Activated naive CD4-positive, alpha-beta T cell treated with anti-CD3 and anti-CD28 coated beads, Interleukin-2, amount 50 U/mL, for 72 hours (primary cell): ENCODE data around the gene ACVR1C. TPM values are rescaled to one million over a fixed set of nuclear protein-coding genes. Genes with fewer than 3 reads are reported as not detected.
"Not testable (repeated sequence)": the region's sequence is repeated elsewhere in the genome, so short reads cannot be mapped to it uniquely, and the experiment has no call there.

ENCODE experiments used
- ATAC-seq, 2 donors: fragments of 150-1000 bp; cut with Tn5 transposase; 2 replicates each; pipeline ENCODE4 v1.10.0; 2021; ENCODE audit warnings: mild to moderate bottlenecking in 2 of 2, moderate library complexity in 2 of 2
- DNase-seq, 2 donors: peaks; one replicate each; pipeline ENCODE4 v3.0.0; 2021 to 2022; ENCODE audit warnings: low spot score in 2 of 2
- H3K27ac Mint-ChIP-seq, 2 donors: one replicate each; pipeline ENCODE4 v1.8.0; 2022; ENCODE audit warnings: mild to moderate bottlenecking in 2 of 2, mixed read lengths in 2 of 2
- H3K36me3 Mint-ChIP-seq, 2 donors: one replicate each; pipeline ENCODE4 v1.8.0; 2022; ENCODE audit warnings: mixed read lengths in 2 of 2
- H3K9me3 Mint-ChIP-seq, 2 donors: one replicate each; pipeline ENCODE4 v1.8.0; 2022; ENCODE audit warnings: mixed read lengths in 2 of 2
- total RNA-seq, 2 donors: library from RNA; stranded (reverse); gene quantifications; one replicate each; pipeline ENCODE4 v1.2.3, GENCODE V29; 2022

ACVR1C gene
- total RNA-seq, 2 donors from 2014 or later, result 2.3 to 2.6 TPM

DNA sequence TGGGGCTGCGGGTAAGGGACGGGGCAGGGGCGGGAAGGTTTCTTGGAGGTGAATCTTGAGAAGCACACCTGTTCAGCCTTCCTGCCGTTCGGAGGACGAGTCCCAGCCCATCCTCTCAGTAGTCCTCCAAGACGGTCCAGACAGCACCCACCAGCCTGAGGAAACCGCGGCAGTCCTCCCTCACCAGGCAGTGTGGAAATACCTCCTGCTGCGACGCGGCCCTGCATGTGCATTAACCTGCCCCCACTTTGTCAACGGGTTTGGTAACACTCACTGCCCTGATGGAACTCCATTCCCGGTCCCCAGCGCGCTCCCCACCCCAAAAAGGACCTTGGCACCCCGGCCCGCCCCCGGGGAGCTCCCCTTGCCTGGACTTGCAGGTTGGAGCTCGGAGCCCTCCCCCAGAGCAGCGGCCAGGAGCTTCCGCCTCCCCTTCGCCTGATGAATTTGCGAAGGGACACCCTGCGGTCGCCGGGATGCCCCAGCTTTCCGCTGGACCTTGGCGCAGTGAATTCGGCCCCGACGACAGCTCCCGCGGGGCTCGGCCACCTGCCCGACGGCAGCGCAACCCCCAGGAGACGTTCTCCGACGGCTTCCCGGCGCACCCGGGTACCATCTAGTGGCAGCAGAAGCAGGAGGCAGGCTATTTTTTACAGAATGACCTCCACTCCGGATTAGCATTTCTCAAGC lies 31.5 kb downstream of the ACVR1C start:
- peak; percentile 62 to 64 for DNase-seq
- no peaks in the 10 kb centered on the region for H3K36me3 Mint-ChIP-seq
- no peaks in the 10 kb centered on the region for H3K9me3 Mint-ChIP-seq
- ATAC-seq, result peak; percentile 78 to 92
- no peak overlapping the region for H3K27ac Mint-ChIP-seq

DNA sequence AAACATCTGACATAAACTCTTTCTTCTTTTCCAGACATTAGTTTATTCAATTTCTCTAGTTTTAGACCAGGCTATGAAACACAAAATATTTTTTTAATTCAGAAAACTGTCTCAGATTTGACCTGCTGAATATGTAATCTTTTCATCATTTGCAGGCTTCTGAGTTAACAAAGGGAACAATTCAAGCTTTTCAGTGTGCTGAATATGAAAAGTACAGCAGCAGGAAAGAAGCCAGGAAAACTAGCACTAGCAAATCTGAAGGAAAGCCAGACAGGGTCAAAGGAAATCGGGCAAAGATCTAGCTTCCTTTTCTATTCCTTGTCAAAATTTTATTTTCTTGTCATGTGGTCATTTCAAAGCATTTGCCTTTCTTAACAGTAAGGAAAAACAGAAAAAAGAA lies 35.3 kb downstream of the ACVR1C start:
- Mint-ChIP-seq H3K9me3 (no peaks in the 10 kb centered on the region), H3K36me3 (no peaks in the 10 kb centered on the region), H3K27ac (no peak overlapping the region)
- DNase-seq (no peak), ATAC-seq (no peak)

DNA sequence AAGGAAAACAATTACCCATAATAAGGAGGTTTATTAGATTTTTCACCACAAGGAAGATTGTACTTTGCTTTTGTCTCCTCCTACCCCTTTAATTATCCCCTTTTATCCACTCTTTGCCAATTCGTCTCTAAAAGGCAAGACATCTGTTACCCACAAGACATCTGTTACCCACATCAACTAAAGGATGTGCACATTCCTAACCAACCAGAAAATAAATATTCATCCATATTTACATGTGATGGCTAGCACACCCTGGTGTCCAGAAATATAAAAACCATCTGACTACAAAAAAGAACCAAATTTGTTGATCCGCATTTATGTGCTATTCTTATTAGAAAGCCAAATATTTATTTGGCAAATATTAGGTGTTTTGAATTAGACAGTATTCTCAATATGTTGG lies 35.7 kb downstream of the ACVR1C start:
- Mint-ChIP-seq H3K9me3 (no peaks in the 10 kb centered on the region), H3K36me3 (no peaks in the 10 kb centered on the region), H3K27ac (no peak overlapping the region)
- ATAC-seq (no peak), DNase-seq (no peak)

DNA sequence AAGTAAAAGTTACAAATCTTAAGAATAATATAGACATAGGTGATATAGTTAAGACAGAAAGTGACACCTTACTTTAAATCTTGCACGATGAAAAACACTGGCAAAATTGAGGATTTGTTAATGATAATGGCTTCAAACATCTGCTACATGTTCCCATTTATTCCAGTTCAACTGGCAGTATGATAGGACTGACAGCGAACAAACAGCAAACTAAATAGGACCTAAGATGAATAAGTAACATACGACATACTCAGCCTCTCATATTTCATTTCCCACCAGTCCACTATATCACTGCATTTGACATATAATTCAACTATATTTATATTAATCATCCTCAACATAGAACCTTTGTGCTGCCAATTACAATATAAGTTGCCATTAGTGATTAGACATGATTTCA lies 36.3 kb downstream of the ACVR1C start:
- no peaks in the 10 kb centered on the region for H3K36me3 Mint-ChIP-seq

DNA sequence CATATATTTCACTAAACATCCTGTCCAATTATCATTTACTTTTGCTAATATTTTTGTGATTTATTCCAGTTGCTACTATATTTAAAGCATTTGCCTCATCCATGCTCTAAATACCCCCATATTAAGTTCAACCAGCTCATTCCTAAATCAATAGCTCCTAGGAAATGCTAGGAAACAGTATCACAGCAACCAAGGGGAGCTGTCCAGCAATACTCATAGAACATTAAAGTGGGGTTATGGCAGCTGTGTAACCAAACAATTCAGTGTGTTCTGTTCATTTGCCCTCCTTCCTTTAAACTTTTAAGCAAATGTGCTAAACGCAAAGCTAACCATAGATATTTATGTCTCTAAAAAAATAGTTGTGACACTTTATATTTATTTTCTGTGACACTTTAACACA lies 41.1 kb downstream of the ACVR1C start:
- DNase-seq (no peak), ATAC-seq (no peak)
- H3K36me3 Mint-ChIP-seq, result no peaks in the 10 kb centered on the region
- H3K9me3 Mint-ChIP-seq, result no peaks in the 10 kb centered on the region
- no peak overlapping the region for H3K27ac Mint-ChIP-seq

More for the DNA sequence above, 36.3 kb downstream of the ACVR1C start:
- no peak overlapping the region for H3K27ac Mint-ChIP-seq
- no peaks in the 10 kb centered on the region for H3K9me3 Mint-ChIP-seq
- ATAC-seq (no peak), DNase-seq (no peak)

DNA sequence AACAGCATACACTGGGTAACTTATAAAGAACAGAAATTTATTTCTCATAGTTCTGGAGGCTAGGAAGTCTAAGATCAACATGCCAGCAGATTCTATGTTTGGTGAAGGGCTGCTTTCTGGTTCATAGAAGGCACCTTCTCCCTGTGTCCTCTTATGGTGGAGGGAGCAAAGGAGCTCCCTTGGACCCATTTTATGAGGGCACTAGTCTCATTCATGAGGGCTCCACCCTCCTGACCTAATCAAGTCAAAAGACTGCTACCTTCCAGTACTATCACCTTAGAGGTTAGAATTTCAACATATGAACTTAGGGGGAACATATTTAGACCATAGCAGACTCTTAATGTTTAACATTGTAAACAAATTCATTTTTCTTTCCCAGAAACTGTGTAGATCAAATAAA lies 54.5 kb downstream of the ACVR1C start:
- Mint-ChIP-seq H3K36me3 (no peaks in the 10 kb centered on the region), H3K9me3 (no peaks in the 10 kb centered on the region), H3K27ac (no peak overlapping the region)
- no peak for ATAC-seq
- DNase-seq, result no peak

DNA sequence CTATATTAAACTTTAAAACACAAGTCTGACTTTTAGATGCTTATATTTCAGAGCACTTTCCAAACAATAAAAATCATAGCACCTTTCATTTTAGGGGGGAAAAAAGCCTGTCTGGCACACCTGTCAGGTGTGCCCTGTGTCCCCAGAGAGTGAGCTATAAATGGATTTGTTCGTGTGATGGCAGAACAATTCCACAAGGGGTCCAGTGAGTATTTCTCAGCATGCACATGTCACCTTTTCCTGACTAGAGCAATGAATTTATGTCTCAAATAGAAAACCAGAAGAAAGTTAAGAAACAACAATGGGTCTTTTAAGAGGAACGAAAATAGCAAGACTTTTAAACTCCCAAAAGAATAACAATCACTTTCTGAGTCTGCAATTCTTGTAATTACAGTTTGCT lies 55.9 kb downstream of the ACVR1C start:
- H3K36me3 Mint-ChIP-seq, result no peaks in the 10 kb centered on the region
- DNase-seq (peak in 1 of 2 donors; percentile 6), ATAC-seq (peak in 1 of 2 donors; percentile 31)
- no peaks in the 10 kb centered on the region for H3K9me3 Mint-ChIP-seq
- no peak overlapping the region for H3K27ac Mint-ChIP-seq

DNA sequence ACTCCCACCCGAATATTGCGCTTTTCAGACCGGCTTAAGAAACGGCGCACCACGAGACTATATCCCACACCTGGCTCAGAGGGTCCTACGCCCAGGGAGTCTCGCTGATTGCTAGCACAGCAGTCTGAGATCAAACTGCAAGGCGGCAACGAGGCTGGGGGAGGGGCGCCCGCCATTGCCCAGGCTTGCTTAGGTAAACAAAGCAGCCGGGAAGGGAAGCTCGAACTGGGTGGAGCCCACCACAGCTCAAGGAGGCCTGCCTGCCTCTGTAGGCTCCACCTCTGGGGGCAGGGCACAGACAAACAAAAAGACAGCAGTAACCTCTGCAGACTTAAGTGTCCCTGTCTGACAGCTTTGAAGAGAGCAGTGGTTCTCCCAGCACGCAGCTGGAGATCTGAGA lies 62.0 kb downstream of the ACVR1C start:
- DNase-seq, H3K27ac Mint-ChIP-seq, ATAC-seq, H3K9me3 Mint-ChIP-seq, H3K36me3 Mint-ChIP-seq: not testable (repeated sequence)

DNA sequence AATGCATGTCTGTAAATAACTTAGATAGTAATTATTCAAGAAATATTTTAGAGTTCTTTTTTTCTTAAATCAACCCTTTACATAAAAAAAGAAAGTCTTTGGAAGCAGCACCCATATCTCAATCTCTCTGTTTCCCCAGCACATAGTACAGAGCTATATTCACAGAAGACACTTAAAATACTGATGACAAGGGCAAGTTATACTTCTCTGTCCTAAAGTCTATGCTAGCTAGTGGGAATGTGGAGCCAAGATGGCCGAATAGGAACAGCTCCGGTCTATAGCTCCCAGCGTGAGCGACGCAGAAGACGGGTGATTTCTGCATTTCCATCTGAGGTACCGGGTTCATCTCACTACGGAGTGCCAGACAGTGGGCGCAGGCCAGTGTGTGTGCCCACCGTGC lies 62.6 kb downstream of the ACVR1C start:
- H3K9me3 Mint-ChIP-seq, result not testable (repeated sequence)

DNA sequence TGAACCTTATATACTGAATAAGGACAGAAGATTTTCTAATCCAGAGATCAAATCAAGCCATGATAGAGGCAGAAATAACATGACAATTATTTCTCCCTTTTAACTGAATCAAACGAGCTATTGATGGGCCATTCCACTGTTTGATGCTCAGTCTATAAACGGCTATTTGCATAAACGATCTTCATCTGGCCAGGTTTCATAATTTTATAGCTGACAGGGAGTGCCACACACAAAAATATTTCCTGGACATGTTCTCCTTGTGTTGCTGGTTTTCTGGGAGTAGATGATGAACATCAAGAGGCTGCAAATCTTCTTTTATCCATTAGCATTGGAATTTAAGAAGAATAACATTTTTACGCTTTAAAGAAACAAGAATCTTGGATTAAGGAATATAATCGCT lies 63.1 kb downstream of the ACVR1C start:
- no peak overlapping the region for H3K27ac Mint-ChIP-seq
- DNase-seq, result no peak

More for the DNA sequence above, 62.6 kb downstream of the ACVR1C start:
- DNase-seq, H3K27ac Mint-ChIP-seq, ATAC-seq: not testable (repeated sequence)
- peaks cover 7 to 14% of the 10 kb centered on the region in 2 donors for H3K36me3 Mint-ChIP-seq

DNA sequence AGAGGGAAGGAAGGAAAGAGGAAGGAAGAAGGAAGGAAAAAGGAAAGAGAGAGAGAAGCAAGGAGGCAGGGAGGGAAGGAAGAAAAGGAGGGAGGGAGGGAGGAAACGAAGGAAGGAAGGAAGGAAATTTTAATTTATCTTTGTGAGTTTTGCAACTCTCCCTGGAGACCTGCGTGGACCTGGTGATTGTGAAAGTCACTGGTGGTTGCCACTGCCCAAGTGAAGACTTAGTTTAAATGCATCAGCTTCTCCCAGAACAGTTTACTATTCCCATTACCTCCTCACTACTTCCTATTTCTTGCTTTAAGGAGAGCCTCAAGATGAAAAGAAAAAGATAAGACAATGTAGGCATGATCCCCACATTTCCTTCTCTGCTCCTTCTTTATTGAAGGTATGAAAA lies 68.8 kb downstream of the ACVR1C start:
- Mint-ChIP-seq H3K27ac (peak overlapping the region in 1 of 2 donors; percentile 13), H3K9me3 (peaks cover 4 to 6% of the 10 kb centered on the region in 2 donors), H3K36me3 (peaks cover 7 to 32% of the 10 kb centered on the region in 2 donors)
- ATAC-seq (no peak), DNase-seq (no peak)

More for the DNA sequence above, 63.1 kb downstream of the ACVR1C start:
- ATAC-seq, result no peak
- Mint-ChIP-seq H3K36me3 (peaks cover 7 to 20% of the 10 kb centered on the region in 2 donors), H3K9me3 (peaks cover 0 to 4% of the 10 kb centered on the region in 2 donors)

DNA sequence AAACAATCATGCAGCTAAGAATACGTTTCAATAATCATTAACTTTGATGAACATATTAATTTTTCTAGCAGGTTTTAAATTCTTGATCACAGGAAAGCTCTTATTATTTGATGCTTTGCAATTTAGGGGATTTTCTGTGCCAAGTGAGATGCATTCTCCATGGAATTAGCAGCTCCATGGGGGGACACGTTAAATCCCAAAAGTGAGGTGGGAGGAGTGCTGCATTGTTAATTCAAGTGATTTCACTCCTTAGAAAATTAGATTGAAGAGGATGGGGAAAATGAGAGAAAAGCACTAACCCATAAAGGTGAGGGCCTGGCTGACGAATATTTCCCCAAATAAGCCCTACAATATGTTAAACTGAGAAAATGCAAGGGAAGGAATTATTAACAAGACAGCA lies 69.2 kb downstream of the ACVR1C start:
- H3K9me3 Mint-ChIP-seq, result peaks cover 2 to 6% of the 10 kb centered on the region in 2 donors
- DNase-seq (no peak), ATAC-seq (no peak)
- peaks cover 5 to 32% of the 10 kb centered on the region in 2 donors for H3K36me3 Mint-ChIP-seq
- peak overlapping the region in 1 of 2 donors; percentile 13 for H3K27ac Mint-ChIP-seq

DNA sequence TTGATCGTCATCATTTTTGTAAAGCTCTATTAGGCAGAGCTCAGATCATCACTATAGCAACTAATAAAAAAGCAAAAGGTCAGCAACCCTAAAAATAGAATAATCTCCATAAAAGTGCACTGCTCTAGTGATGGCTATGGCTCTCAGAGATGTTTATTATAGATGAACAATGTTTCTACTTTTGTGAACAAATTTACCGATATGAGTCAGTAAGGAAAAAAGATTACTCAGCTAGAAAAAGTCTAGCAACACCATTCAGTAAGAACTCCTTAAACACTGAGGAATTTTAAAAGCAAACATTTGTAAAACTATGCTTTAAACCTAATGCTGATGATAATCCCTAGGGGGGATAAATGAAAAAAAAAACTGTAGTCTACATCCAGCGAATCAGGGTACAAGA lies 69.6 kb downstream of the ACVR1C start:
- DNase-seq, result no peak
- Mint-ChIP-seq H3K27ac (no peak overlapping the region), H3K9me3 (peaks cover 0 to 6% of the 10 kb centered on the region in 2 donors), H3K36me3 (peaks cover 1 to 32% of the 10 kb centered on the region in 2 donors)
- peak in 1 of 2 donors; percentile 43 for ATAC-seq

DNA sequence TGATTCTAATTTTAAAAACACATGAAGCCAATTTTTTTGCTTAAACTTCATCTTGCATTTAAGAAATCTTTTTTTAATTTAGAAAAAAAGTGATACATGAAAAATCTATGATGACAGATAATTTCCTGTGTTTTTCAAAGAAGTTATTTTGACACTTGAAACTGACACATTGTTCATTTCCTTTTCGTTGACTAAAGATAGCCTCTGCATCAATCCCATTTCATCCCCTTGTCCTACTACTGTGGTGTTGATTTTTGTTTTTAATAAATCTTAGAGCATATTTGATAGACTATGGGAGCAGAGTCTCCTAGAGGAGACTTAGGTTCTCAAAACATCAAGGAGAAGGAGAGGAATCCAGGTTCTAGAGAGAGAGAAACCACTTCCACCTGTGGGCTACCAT lies 70.9 kb downstream of the ACVR1C start:
- ATAC-seq (peak in 1 of 2 donors; percentile 64), DNase-seq (no peak)
- Mint-ChIP-seq H3K27ac (no peak overlapping the region), H3K36me3 (peaks cover 0 to 25% of the 10 kb centered on the region in 2 donors), H3K9me3 (peaks cover 0 to 6% of the 10 kb centered on the region in 2 donors)

DNA sequence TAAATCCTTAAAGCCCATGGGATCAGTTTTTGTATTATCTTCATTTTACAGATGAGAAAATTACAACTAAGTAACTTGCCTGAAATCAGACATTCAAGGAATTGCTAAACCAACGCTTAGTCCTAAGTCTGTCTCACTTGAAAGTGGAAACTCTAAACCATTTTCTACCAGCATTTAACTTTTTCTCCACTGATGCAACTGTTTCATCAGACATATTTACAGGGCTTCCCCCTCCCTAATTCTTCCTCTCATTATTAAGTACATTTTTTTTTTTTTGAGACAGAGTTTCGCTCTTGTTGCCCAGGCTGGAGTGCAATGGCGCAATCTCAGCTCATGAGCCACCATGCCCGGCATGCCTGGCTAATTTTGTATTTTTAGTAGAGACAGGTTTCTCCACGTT lies 88.6 kb downstream of the ACVR1C start:
- Mint-ChIP-seq H3K27ac (no peak overlapping the region), H3K9me3 (no peaks in the 10 kb centered on the region), H3K36me3 (peaks cover 0 to 5% of the 10 kb centered on the region in 2 donors)
- ATAC-seq (no peak), DNase-seq (no peak)

DNA sequence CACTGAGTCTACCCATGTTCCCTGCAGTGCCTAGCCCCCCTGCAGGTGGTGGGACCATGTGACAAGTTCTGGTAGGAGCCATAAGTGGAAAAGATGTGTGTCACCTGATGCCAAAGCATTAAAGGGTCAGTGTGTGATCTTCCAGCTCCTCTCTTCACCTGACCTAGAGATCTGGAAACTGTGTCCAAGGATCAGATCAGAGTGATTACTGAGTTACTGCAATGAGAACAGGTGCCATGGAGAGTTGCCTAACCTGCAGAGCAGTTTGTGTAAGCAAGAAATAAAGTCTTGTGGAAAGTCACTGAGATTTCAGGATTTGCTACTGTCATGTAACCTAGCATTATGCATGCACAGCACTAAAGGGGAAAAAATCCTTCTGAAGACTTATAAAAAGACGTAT lies 90.6 kb downstream of the ACVR1C start:
- Mint-ChIP-seq H3K27ac (no peak overlapping the region), H3K9me3 (no peaks in the 10 kb centered on the region), H3K36me3 (peaks cover 0 to 5% of the 10 kb centered on the region in 2 donors)
- DNase-seq (no peak), ATAC-seq (no peak)

DNA sequence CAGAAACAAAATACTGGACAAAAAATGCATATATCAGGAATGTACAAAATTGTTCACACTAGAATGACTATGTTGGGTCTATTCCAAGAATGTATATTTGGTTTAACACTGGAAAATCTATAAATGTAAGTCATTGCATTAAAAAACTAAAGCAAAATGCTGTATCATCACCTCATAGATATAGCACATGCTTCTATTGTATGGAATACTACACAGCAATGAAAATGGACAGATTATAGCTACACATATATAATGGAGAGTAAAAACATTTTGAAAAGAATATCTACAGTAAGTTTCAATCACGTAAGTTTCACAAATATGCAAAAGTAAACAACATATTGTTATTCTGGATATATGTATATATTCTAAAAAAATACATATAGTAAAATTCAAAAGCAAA lies 91.8 kb downstream of the ACVR1C start:
- ATAC-seq (no peak), DNase-seq (no peak)
- Mint-ChIP-seq H3K9me3 (no peaks in the 10 kb centered on the region), H3K27ac (no peak overlapping the region), H3K36me3 (peaks cover 0 to 5% of the 10 kb centered on the region in 2 donors)
